ENCODE results near the gene DDX27.

DDX27 gene

DNA sequence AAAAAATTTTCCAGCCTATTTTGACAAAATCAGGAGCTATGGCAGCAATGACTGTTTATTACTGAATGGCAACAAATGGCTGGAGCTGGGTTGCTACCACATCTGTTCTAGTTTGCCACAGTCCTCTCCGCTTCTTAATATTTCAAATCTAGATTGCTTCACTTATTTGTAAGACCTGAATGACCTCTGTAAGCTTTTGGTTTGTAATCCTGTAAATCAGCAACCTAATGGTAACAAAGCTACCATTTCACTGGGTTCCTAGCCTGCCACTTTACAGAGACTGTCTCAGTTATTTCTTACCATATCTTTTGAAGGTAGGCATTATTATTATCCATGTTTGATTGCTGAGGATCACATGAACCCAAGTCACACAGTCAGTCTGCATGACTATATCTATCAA is 43.2 kb downstream of the DDX27 start:
- peaks cover 28 to 81% (median 68%) of the 10 kb centered on the region in 5 donors for H3K36me3 ChIP-seq (ENCODE audit: control insufficient read depth in 5 of 5, insufficient read depth in 5 of 5, low read length in 5 of 5)
- H3K27me3 ChIP-seq (ENCODE audit: control insufficient read depth in 5 of 5, insufficient read depth in 4 of 5, low read length in 5 of 5) = no peaks in the 10 kb centered on the region

GRCh38 chr20:49267327-49267726 is 48.1 kb downstream of the DDX27 start:
- Histone ChIP-seq H3K9me3 (ENCODE audit: control insufficient read depth in 5 of 5, low read length in 5 of 5) (no peaks in the 10 kb centered on the region), H3K36me3 (ENCODE audit: control insufficient read depth in 5 of 5, insufficient read depth in 5 of 5, low read length in 5 of 5) (peaks cover 32 to 72% (median 60%) of the 10 kb centered on the region in 5 donors), H3K4me1 (ENCODE audit: control insufficient read depth in 5 of 5, insufficient read depth in 5 of 5, low read length in 5 of 5) (peaks cover 2 to 53% (median 35%) of the 10 kb centered on the region in 5 donors), H3K27me3 (ENCODE audit: control insufficient read depth in 5 of 5, insufficient read depth in 4 of 5, low read length in 5 of 5) (no peaks in the 10 kb centered on the region), H3K9ac (ENCODE audit: low read length in 5 of 5) (no peak overlapping the region), H3K4me3 (ENCODE audit: low read depth in 1 of 5, low read length in 5 of 5) (peak overlapping the region in 4 of 5 donors; percentile 36 to 48 (median 39)), H3K27ac (ENCODE audit: low read depth, low read length) (no peak overlapping the region)

More for the DNA sequence above, 43.2 kb downstream of the DDX27 start:
- no peak overlapping the region for H3K27ac ChIP-seq (ENCODE audit: low read depth, low read length)
- no peaks in the 10 kb centered on the region for H3K9me3 ChIP-seq (ENCODE audit: control insufficient read depth in 5 of 5, low read length in 5 of 5)
- H3K4me3 ChIP-seq (ENCODE audit: low read depth in 1 of 5, low read length in 5 of 5) = no peak overlapping the region
- no peak overlapping the region for H3K9ac ChIP-seq (ENCODE audit: low read length in 5 of 5)
- H3K4me1 ChIP-seq (ENCODE audit: control insufficient read depth in 5 of 5, insufficient read depth in 5 of 5, low read length in 5 of 5) = peaks cover 0 to 16% (median 6%) of the 10 kb centered on the region in 5 donors

DNA sequence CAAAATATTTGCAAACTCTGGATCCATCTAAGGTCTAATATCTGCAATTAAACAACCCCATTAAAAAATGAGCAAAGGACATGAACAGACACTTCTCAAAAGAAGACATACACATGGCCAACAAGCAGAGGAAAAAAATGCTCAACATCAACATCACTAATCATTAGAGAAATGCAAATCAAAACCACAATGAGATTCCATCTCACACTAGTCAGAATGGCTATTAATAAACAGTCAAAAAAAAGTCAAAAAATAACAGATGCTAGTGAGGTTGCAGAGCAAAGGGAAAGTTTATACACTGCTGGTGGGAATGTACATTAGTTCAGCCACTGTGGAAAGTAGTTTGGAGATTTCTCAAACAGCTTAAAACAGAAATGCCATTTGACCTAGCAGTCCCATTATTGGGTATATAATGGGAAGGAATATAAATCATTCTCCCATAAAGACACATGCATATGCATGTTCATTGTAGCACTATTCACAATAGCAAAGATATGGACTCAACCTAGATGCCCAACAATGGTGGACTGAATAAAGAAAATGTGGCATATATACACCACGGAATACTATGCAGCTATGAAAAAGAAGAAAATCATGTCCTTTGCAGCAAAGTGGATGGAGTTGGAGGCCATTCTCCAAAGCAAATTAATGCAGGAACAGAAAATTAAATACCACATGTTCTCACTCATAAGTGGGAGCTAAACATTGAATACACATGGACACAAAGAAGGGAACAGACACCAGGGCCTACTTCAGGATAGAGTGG is 49.6 kb downstream of the DDX27 start:
- Histone ChIP-seq H3K9ac (ENCODE audit: low read length in 5 of 5) (no peak overlapping the region), H3K36me3 (ENCODE audit: control insufficient read depth in 5 of 5, insufficient read depth in 5 of 5, low read length in 5 of 5) (peaks cover 27 to 67% (median 50%) of the 10 kb centered on the region in 5 donors), H3K27me3 (ENCODE audit: control insufficient read depth in 5 of 5, insufficient read depth in 4 of 5, low read length in 5 of 5) (no peaks in the 10 kb centered on the region), H3K9me3 (ENCODE audit: control insufficient read depth in 5 of 5, low read length in 5 of 5) (no peaks in the 10 kb centered on the region), H3K4me3 (ENCODE audit: low read depth in 1 of 5, low read length in 5 of 5) (peak overlapping the region in 4 of 5 donors; percentile 14 to 24 (median 22)), H3K27ac (ENCODE audit: low read depth, low read length) (no peak overlapping the region), H3K4me1 (ENCODE audit: control insufficient read depth in 5 of 5, insufficient read depth in 5 of 5, low read length in 5 of 5) (peaks cover 2 to 66% (median 36%) of the 10 kb centered on the region in 5 donors)

- Histone ChIP-seq H3K36me3 (ENCODE audit: control insufficient read depth in 5 of 5, insufficient read depth in 5 of 5, low read length in 5 of 5) (peaks cover 26 to 59% (median 42%) of the 10 kb centered on the region in 5 donors), H3K9ac (ENCODE audit: low read length in 5 of 5) (peak overlapping the region in 1 of 5 donors; percentile 25), H3K27me3 (ENCODE audit: control insufficient read depth in 5 of 5, insufficient read depth in 4 of 5, low read length in 5 of 5) (no peaks in the 10 kb centered on the region), H3K27ac (ENCODE audit: low read depth, low read length) (no peak overlapping the region), H3K9me3 (ENCODE audit: control insufficient read depth in 5 of 5, low read length in 5 of 5) (no peaks in the 10 kb centered on the region), H3K4me3 (ENCODE audit: low read depth in 1 of 5, low read length in 5 of 5) (peak overlapping the region in 4 of 5 donors; percentile 42 to 52 (median 46)), H3K4me1 (ENCODE audit: control insufficient read depth in 5 of 5, insufficient read depth in 5 of 5, low read length in 5 of 5) (peaks cover 2 to 70% (median 39%) of the 10 kb centered on the region in 5 donors)
These were observed 51.0 kb downstream of the DDX27 start for GRCh38 chr20:49270177-49270576.

- Histone ChIP-seq H3K4me3 (ENCODE audit: low read depth in 1 of 5, low read length in 5 of 5) (peak overlapping the region in 2 of 5 donors; percentile 42 to 52), H3K36me3 (ENCODE audit: control insufficient read depth in 5 of 5, insufficient read depth in 5 of 5, low read length in 5 of 5) (peaks cover 21 to 58% (median 43%) of the 10 kb centered on the region in 5 donors), H3K9me3 (ENCODE audit: control insufficient read depth in 5 of 5, low read length in 5 of 5) (no peaks in the 10 kb centered on the region), H3K4me1 (ENCODE audit: control insufficient read depth in 5 of 5, insufficient read depth in 5 of 5, low read length in 5 of 5) (peaks cover 5 to 75% (median 45%) of the 10 kb centered on the region in 5 donors), H3K9ac (ENCODE audit: low read length in 5 of 5) (no peak overlapping the region), H3K27ac (ENCODE audit: low read depth, low read length) (no peak overlapping the region), H3K27me3 (ENCODE audit: control insufficient read depth in 5 of 5, insufficient read depth in 4 of 5, low read length in 5 of 5) (no peaks in the 10 kb centered on the region)
These were observed 51.5 kb downstream of the DDX27 start for GRCh38 chr20:49270736-49271135.

DNA sequence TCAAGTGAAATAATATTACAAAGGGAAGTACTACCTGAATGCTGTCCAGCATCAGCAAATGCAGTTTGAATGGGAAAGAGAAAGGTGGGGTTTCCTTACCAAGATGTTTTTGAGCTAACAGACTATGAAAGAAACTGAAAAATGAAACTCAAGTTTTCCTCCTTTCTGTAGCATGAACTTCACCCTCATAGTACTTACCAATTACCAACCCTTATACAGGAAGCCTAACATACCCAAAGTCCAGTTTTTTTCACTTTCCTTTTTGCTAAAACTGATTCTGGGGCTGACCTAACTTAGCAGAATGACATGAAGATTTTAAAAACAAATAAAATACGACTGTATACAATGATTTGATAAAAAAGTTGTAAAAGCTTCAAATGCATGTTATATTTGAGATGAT is 53.4 kb downstream of the DDX27 start:
- Histone ChIP-seq H3K9ac (ENCODE audit: low read length in 5 of 5) (no peak overlapping the region), H3K27me3 (ENCODE audit: control insufficient read depth in 5 of 5, insufficient read depth in 4 of 5, low read length in 5 of 5) (no peaks in the 10 kb centered on the region), H3K9me3 (ENCODE audit: control insufficient read depth in 5 of 5, low read length in 5 of 5) (no peaks in the 10 kb centered on the region), H3K4me3 (ENCODE audit: low read depth in 1 of 5, low read length in 5 of 5) (no peak overlapping the region), H3K4me1 (ENCODE audit: control insufficient read depth in 5 of 5, insufficient read depth in 5 of 5, low read length in 5 of 5) (peaks cover 6 to 72% (median 52%) of the 10 kb centered on the region in 5 donors), H3K27ac (ENCODE audit: low read depth, low read length) (no peak overlapping the region), H3K36me3 (ENCODE audit: control insufficient read depth in 5 of 5, insufficient read depth in 5 of 5, low read length in 5 of 5) (peaks cover 21 to 55% (median 42%) of the 10 kb centered on the region in 5 donors)

DNA sequence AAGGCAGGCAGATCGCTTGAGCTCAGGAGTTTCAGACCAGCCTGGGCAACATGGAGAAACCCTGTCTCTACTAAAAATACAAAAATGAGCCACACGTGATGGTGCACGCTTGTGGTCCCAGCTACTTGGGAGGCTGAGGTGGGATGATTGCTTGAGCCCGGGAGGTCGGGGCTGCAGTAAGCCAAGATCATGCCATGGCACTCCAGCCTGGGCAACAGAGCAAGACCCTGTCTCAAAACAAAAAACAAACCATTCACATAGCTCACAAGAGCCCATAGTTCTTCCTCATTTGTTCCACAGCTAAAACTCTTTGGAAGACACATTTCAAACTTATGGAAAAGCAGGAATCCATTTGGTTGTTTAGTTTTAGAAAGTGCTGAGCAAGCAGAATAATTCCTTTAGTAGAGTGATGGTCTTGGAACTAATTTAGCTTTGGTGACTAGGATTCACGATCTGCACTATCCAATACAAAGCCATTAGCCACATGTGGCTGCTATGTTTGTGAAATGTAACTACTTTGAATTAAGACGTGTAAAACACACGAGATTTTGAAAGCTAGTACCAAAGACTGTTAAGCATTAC is 54.6 kb downstream of the DDX27 start:
- no peak overlapping the region for H3K27ac ChIP-seq (ENCODE audit: low read depth, low read length)

DNA sequence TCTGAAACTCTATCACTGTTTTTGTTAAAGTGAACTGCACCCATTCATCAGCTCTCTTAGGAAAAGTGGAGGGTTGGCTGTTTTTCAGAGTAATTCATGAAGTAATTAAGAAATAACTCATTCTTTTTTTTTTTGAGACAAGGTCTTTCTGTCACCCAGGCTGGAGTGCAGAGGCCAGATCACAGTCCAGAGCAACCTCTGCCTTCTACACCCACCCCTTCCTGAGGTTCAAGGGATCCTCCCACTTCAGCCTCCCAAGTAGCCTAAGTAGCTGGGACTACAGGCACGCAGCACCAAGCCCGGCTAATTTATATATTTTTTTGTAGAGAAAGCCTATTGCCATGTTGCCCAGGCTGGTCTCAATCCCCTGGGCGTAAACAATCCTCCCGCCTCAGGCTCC is 56.0 kb downstream of the DDX27 start:
- Histone ChIP-seq H3K4me1 (ENCODE audit: control insufficient read depth in 5 of 5, insufficient read depth in 5 of 5, low read length in 5 of 5) (peaks cover 12 to 67% (median 49%) of the 10 kb centered on the region in 5 donors), H3K9me3 (ENCODE audit: control insufficient read depth in 5 of 5, low read length in 5 of 5) (peaks cover 0 to 3% (median 0%) of the 10 kb centered on the region in 5 donors), H3K9ac (ENCODE audit: low read length in 5 of 5) (no peak overlapping the region), H3K36me3 (ENCODE audit: control insufficient read depth in 5 of 5, insufficient read depth in 5 of 5, low read length in 5 of 5) (peaks cover 21 to 44% (median 41%) of the 10 kb centered on the region in 5 donors), H3K27ac (ENCODE audit: low read depth, low read length) (peak overlapping the region; percentile 97), H3K27me3 (ENCODE audit: control insufficient read depth in 5 of 5, insufficient read depth in 4 of 5, low read length in 5 of 5) (peaks cover 0 to 3% (median 0%) of the 10 kb centered on the region in 5 donors), H3K4me3 (ENCODE audit: low read depth in 1 of 5, low read length in 5 of 5) (peak overlapping the region in 2 of 5 donors; percentile 2 to 91)

More for the DNA sequence above, 54.6 kb downstream of the DDX27 start:
- Histone ChIP-seq H3K9ac (ENCODE audit: low read length in 5 of 5) (no peak overlapping the region), H3K4me1 (ENCODE audit: control insufficient read depth in 5 of 5, insufficient read depth in 5 of 5, low read length in 5 of 5) (peaks cover 9 to 66% (median 47%) of the 10 kb centered on the region in 5 donors), H3K9me3 (ENCODE audit: control insufficient read depth in 5 of 5, low read length in 5 of 5) (no peaks in the 10 kb centered on the region), H3K4me3 (ENCODE audit: low read depth in 1 of 5, low read length in 5 of 5) (no peak overlapping the region), H3K36me3 (ENCODE audit: control insufficient read depth in 5 of 5, insufficient read depth in 5 of 5, low read length in 5 of 5) (peaks cover 19 to 53% (median 42%) of the 10 kb centered on the region in 5 donors), H3K27me3 (ENCODE audit: control insufficient read depth in 5 of 5, insufficient read depth in 4 of 5, low read length in 5 of 5) (peaks cover 0 to 1% (median 0%) of the 10 kb centered on the region in 5 donors)

DNA sequence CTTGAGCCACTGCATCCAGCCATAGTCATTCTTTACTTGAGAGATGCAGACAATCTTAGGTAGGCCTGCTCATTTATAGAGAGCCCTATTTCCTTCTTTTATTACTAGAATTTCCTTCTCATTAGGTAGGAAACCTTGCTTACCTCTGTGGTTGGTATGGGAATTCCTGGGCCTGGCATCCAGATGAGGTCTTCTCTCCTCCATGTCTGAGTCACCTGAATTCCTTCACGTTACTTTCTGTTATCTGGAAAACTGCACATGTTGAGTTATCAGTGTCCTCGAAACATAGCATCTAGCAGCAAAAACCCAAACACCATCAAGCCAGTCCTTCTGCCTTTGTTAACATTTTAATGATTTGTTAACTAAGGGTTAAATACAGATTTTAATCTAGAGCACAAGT is 56.4 kb downstream of the DDX27 start:
- Histone ChIP-seq H3K27ac (ENCODE audit: low read depth, low read length) (peak overlapping the region; percentile 97), H3K36me3 (ENCODE audit: control insufficient read depth in 5 of 5, insufficient read depth in 5 of 5, low read length in 5 of 5) (peaks cover 25 to 44% (median 42%) of the 10 kb centered on the region in 5 donors), H3K9ac (ENCODE audit: low read length in 5 of 5) (peak overlapping the region in 3 of 5 donors; percentile 20 to 97 (median 90))

More for the DNA sequence above, 56.4 kb downstream of the DDX27 start:
- Histone ChIP-seq H3K4me1 (ENCODE audit: control insufficient read depth in 5 of 5, insufficient read depth in 5 of 5, low read length in 5 of 5) (peaks cover 12 to 67% (median 49%) of the 10 kb centered on the region in 5 donors), H3K9me3 (ENCODE audit: control insufficient read depth in 5 of 5, low read length in 5 of 5) (peaks cover 0 to 8% (median 3%) of the 10 kb centered on the region in 5 donors), H3K27me3 (ENCODE audit: control insufficient read depth in 5 of 5, insufficient read depth in 4 of 5, low read length in 5 of 5) (peaks cover 0 to 3% (median 0%) of the 10 kb centered on the region in 5 donors), H3K4me3 (ENCODE audit: low read depth in 1 of 5, low read length in 5 of 5) (peak overlapping the region in 3 of 5 donors; percentile 2 to 99 (median 91))

All from subcutaneous abdominal adipose tissue (tissue), 5 donors.